Erythroblast (primary cell): ENCODE results near the gene C13orf42.

Source experiments
- GATA1 ChIP-seq: IDR thresholded peaks from 2 replicates; pipeline ENCODE4 v1.6.1; 2011; ENCODE audit warnings: low read depth, mild to moderate bottlenecking, control low read depth, low read length, moderate library complexity
- POLR2A ChIP-seq: IDR thresholded peaks from 2 replicates; pipeline ENCODE4 v1.6.1; 2011; ENCODE audit warnings: mild to moderate bottlenecking, low read length

GRCh38 chr13:51148952-51149573, 38.0 kb upstream of the C13orf42 start:
- no peak for TF ChIP-seq POLR2A
- no peak for TF ChIP-seq GATA1
